Endothelial cell (in vitro differentiated cells): ENCODE data around the gene MED13L. TPM values are rescaled to one million over a fixed set of nuclear protein-coding genes. Genes with fewer than 3 reads are reported as not detected.

Experiments used
- DNase-seq: peaks from one replicate; pipeline ENCODE4 v3.0.0; 2021; ENCODE audit warnings: low spot score
- H3K27ac Mint-ChIP-seq: one replicate; pipeline ENCODE4 v1.8.0; 2021; ENCODE audit warnings: mixed read lengths, inconsistent platforms; ENCODE audit not compliant: unreplicated experiment
- H3K27me3 Mint-ChIP-seq: one replicate; pipeline ENCODE4 v1.8.0; 2021; ENCODE audit warnings: mild to moderate bottlenecking, moderate library complexity, mixed read lengths, inconsistent platforms; ENCODE audit not compliant: unreplicated experiment
- H3K36me3 Mint-ChIP-seq: one replicate; pipeline ENCODE4 v1.8.0; 2021; ENCODE audit warnings: mild to moderate bottlenecking, low read depth, mixed read lengths, inconsistent platforms; ENCODE audit not compliant: unreplicated experiment
- H3K4me1 Mint-ChIP-seq: one replicate; pipeline ENCODE4 v1.8.0; 2021; ENCODE audit warnings: mild to moderate bottlenecking, mixed read lengths, inconsistent platforms; ENCODE audit not compliant: unreplicated experiment
- H3K4me3 Mint-ChIP-seq: one replicate; pipeline ENCODE4 v1.8.0; 2021; ENCODE audit warnings: mild to moderate bottlenecking, mixed read lengths, inconsistent platforms; ENCODE audit not compliant: unreplicated experiment
- H3K9me3 Mint-ChIP-seq: one replicate; pipeline ENCODE4 v1.8.0; 2021; ENCODE audit warnings: mixed read lengths, inconsistent platforms; ENCODE audit not compliant: unreplicated experiment
- total RNA-seq: library from RNA; stranded (reverse); fragmentation: NEBNext Ultra II Directional; extraction: Animal tissue kit (Norgen Biotek cat#: 25700); gene quantifications from one replicate; pipeline ENCODE4 v1.2.1, GENCODE V29; 2021; ENCODE audit not compliant: unreplicated experiment
- TF ChIP-seq, protein P1 (sequence below): fragments of 200-600 bp; sonication (generic); IDR thresholded peaks from one replicate; pipeline ENCODE4 v1.5.0; 2021; ENCODE audit warnings: antibody characterized with exemption; ENCODE audit not compliant: unreplicated experiment

Gene MED13L
- total RNA-seq, 1 donor from 2014 or later: 97.0 TPM

DNA sequence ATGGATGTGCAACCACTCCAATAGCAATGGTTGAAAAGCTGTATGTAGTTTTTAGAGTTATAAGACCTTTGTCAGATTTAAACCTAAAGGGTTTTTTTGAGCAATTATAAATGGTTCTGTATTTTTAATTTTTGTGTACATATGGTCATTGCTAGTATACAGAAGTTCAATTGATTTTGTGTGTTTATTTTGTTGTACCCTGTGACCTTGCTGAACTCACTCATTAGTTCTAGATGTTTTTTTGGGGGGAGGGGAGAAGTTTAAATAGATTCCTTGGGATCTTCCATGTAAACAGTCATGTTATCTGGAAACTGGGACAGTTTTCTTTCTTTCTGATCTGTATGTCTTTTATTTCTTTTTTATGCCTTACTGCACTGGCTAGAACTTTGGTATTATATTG is 87.8 kb downstream of the MED13L start:
- Mint-ChIP-seq H3K36me3 (no peaks in the 10 kb centered on the region), H3K4me1 (peaks cover 8% of the 10 kb centered on the region), H3K27ac (no peak overlapping the region), H3K4me3 (no peak overlapping the region), H3K27me3 (no peaks in the 10 kb centered on the region), H3K9me3 (no peaks in the 10 kb centered on the region)
- TF ChIP-seq, protein P1, sequence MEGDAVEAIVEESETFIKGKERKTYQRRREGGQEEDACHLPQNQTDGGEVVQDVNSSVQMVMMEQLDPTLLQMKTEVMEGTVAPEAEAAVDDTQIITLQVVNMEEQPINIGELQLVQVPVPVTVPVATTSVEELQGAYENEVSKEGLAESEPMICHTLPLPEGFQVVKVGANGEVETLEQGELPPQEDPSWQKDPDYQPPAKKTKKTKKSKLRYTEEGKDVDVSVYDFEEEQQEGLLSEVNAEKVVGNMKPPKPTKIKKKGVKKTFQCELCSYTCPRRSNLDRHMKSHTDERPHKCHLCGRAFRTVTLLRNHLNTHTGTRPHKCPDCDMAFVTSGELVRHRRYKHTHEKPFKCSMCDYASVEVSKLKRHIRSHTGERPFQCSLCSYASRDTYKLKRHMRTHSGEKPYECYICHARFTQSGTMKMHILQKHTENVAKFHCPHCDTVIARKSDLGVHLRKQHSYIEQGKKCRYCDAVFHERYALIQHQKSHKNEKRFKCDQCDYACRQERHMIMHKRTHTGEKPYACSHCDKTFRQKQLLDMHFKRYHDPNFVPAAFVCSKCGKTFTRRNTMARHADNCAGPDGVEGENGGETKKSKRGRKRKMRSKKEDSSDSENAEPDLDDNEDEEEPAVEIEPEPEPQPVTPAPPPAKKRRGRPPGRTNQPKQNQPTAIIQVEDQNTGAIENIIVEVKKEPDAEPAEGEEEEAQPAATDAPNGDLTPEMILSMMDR: no peak
- DNase-seq: no peak

DNA sequence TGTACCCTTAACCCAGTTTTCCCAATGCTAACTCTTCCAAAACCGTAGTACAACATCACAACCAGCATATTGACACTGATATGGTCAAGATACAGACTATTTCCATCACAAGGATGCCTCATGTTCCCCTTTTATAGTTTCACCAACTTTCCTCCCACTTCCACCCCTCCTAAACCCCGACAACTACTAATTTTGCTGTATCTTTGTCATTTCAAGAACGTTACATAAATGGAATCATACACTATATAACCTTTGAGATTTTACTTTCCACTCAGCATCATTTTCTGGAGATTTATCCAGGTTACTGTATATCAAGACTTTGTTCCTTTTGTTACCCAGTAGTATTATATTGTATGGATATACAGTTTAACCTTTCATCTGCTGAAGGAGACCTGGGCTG is 88.9 kb downstream of the MED13L start:
- no peak for DNase-seq
- TF ChIP-seq, protein P1: no peak
- Mint-ChIP-seq H3K4me3 (no peak overlapping the region), H3K27me3 (no peaks in the 10 kb centered on the region), H3K4me1 (peaks cover 8% of the 10 kb centered on the region), H3K9me3 (no peaks in the 10 kb centered on the region), H3K36me3 (no peaks in the 10 kb centered on the region), H3K27ac (peak overlapping the region; percentile 19)

DNA sequence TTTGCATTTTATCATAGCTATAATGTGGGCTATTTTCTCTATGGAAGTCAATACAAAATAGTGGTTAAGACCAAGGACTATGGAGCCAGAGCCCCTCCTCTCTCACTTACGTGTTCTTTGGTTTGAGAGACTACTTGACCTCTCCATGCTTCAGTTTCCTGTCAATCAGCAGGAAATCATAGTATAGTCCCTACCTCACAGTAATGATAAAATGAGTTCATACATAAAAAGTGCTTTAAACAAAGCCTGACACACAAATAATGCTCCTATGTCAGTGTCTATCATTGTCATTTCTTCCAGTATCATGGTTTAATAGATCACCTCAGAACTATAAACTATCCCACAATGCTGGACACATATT is 90.4 kb downstream of the MED13L start:
- Mint-ChIP-seq H3K36me3 (no peaks in the 10 kb centered on the region), H3K4me3 (no peak overlapping the region)

DNA sequence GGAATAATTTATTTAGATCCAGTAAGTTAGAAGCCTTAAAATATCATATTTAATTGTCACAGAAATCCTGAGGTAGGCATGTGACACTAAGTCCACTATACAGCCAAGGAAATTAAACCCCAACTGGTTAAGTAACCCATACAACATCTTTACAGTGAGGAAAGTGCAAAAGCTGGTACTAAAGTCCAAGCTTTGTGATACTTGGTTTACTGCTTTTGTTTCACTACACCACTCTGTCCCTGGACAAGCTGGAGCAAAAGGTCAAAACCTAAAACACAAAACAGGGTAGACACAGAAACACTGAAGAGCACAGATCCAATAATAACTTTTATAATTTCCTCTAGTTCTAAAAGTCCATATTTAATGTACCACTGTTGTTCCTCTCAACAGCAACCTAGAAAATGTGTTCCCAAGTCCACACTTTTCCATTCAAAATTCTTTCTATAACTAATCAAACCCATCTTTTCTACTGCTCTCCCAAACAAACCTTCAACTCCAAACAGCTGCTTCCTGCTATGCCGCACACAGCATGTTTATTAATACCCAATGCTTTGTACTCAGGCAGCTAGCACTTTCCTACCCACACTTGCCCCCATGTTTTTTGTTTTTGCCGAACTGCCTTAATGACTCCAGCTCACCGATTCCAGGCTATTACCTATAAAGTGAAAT is 90.9 kb downstream of the MED13L start:
- Mint-ChIP-seq H3K9me3 (no peaks in the 10 kb centered on the region), H3K4me3 (no peak overlapping the region), H3K27me3 (peaks cover 2% of the 10 kb centered on the region), H3K36me3 (no peaks in the 10 kb centered on the region), H3K27ac (peak overlapping the region; percentile 53), H3K4me1 (peaks cover 17% of the 10 kb centered on the region)
- DNase-seq: no peak
- TF ChIP-seq, protein P1: no peak

More for the DNA sequence above, 90.4 kb downstream of the MED13L start:
- H3K9me3 Mint-ChIP-seq: no peaks in the 10 kb centered on the region
- no peaks in the 10 kb centered on the region for H3K27me3 Mint-ChIP-seq
- DNase-seq: no peak
- H3K4me1 Mint-ChIP-seq: peaks cover 16% of the 10 kb centered on the region
- H3K27ac Mint-ChIP-seq: peak overlapping the region; percentile 53
- TF ChIP-seq, protein P1: no peak

DNA sequence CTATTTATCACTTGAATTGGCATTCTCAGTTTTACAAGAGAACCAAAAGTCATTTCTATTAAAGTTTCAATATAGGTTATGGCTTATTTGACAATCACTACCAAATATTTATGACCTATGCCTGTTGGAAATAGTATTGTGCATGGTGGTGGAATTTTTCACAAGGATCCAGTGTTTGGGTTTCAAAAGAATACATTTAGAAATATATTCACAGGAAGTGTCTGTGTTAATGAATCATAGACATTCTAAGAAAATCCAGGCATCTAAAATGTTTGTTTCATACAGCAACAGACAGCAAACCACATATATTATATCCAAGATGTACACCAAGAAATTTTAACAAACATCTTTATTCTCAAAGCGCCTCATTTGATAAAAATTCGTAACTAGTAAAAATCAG is 92.7 kb downstream of the MED13L start:
- TF ChIP-seq, protein P1: no peak
- H3K4me3 Mint-ChIP-seq: no peak overlapping the region
- peak overlapping the region; percentile 8 for H3K27ac Mint-ChIP-seq
- no peaks in the 10 kb centered on the region for H3K36me3 Mint-ChIP-seq
- H3K27me3 Mint-ChIP-seq: peaks cover 2% of the 10 kb centered on the region
- H3K4me1 Mint-ChIP-seq: peaks cover 17% of the 10 kb centered on the region
- no peak for DNase-seq
- H3K9me3 Mint-ChIP-seq: no peaks in the 10 kb centered on the region
